ENCODE results near the gene RAB12.
"Not testable (repeated sequence)": the region's sequence is repeated elsewhere in the genome, so short reads cannot be mapped to it uniquely, and the experiment has no call there.

Gene RAB12, protein sequence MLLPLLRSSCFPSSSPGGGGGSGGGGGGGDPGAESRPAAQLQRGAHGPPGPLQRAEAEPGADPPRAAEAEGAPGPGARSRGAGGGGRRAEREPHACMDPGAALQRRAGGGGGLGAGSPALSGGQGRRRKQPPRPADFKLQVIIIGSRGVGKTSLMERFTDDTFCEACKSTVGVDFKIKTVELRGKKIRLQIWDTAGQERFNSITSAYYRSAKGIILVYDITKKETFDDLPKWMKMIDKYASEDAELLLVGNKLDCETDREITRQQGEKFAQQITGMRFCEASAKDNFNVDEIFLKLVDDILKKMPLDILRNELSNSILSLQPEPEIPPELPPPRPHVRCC

DNA sequence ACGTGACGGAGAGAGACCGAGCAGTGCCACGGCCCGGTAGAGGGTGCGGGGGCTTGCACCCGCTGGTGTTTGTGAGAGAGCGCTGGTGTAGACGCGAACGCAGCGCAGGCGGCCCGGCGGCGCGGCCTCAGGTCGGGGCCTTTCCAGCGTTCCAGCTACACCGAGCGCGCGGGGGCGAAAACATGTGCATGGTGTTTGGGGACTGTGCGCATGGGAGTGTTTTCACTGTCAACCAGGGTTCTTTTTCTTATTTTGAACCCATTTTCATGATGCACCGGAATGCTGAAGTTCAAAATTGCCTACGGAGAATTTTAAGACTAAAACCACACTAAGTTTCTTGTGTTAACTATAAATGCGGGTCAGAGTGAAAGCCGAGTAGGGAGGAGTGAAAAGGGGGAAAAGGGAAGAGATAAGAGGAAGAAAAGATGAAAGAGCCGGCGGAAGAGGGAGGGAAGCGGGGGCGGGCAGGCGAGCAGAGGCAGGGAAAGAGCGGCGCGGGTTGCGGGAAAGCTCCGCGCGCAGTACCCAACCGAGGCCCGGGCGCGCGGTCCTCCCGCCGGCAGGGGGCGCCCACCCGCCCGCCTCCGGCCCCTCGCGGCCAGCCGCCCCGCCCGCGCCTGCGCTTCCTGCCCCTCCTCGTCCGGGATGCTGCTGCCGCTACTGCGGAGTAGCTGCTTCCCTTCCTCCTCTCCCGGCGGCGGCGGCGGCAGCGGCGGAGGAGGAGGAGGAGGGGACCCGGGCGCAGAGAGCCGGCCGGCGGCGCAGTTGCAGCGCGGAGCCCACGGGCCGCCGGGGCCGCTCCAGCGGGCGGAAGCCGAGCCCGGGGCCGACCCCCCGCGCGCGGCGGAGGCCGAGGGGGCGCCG is at the start of gene RAB12:
RAB12 (plus strand) TSS at position 643 of the 864 bp plus-strand sequence; CDS start at position 646, 3 bp downstream.
- DNase-seq (ENCODE audit: low read depth in 2 of 2) = peak; percentile 70 to 74

DNA sequence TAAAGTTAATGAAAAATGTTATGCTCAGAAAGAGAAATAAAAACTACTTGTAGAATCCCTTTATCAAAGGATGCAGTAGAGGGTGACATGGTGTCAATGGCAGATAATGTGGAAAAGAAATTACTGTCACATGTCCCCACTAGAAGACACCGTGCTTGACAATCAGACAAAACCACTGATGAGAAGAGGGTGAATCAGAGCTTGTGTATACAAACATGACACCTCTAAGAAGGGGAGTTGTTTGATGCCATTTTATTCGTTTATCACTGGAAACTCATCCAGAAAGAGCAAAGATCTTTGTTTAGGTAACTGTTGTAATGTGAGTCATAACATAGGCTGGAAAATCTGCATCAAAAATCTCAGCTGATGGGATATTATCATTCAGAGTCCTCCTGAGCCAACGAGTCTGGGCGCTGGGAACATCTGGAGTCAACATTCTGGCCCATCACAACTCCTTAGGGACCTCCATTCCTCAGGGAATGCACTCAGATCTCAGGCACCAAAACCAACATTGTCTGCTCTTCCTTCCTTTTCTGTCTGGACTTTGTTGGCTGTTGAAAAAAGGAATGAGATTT is 49.5 kb upstream of the RAB12 start:
- no peak for DNase-seq (ENCODE audit: low read depth in 2 of 2)

DNA sequence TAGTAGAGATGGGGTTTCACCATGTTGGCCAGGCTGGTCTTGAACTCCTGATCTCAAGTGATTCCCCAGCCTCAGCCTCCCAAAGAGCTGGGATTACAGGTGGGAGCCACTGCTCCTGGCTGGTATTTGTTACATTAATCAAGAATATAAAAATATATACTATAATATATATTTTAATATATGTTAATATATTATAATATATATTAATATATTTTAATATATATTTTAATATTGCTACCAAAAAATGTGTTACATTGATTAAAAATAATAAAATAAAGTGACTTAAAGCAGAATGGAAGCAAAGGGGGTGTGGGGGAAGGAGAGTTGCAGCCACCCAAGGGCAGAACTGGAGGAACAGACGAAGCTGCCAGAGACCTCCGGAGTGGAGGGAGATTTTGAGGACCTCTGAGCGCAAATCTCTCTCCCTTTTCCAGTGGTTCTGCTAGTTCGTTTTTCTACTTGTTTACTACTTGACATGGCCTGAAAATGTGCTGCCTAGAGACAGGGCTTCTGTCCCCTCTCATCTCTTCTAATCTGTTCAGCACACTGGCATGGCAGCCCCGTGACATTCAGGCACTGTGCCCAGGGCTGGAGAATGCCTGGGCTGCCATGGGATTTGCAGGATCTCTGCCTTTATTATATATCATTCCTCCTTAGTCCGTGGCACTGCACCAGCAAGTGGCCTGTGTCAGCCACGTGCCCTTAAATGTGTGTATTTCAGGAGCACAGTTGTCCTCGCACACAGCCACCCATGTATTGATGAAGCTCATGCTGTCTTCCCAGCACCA is 47.9 kb upstream of the RAB12 start:
- DNase-seq (ENCODE audit: low read depth in 2 of 2) = no peak

DNA sequence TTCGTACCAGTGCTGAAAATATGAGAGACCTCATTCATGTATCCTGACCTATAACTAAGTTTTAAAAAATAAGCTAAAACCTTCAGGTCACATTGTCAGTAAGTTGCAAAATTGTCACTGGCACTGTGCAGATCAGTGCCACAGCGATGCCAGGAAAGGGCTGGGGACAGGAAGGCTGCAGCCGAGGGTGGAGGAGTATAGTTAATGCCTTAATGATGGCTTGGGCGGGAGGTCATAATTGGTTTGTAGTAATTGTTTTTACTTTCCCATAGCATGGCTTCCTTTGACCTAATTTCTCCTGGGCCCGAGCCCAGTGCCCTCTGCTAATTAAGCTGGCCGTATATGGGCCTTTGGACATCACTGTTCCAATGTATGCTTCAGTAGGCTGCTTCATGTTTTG is 47.2 kb upstream of the RAB12 start:
- no peak for DNase-seq (ENCODE audit: low read depth in 2 of 2)

DNA sequence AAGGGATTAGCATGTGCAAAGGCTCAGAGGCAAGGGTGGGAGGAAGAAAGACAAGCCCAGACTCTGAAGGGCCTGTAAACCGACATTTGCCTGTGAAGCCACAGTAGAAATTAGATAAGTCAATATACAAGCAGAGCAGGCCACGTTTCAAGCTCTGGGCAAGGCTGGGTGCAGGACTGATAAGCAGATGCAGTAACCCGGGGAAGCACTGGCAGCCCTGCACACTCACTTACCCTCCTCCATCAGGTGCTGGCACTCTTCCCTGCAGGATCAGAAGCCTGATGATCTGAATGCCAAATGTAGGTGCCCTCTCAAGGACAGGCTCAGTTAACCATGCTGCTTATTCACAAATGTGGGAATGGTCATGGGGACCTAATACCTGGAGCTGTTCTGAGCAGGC is 46.3 kb upstream of the RAB12 start:
- no peak for DNase-seq (ENCODE audit: low read depth in 2 of 2)

DNA sequence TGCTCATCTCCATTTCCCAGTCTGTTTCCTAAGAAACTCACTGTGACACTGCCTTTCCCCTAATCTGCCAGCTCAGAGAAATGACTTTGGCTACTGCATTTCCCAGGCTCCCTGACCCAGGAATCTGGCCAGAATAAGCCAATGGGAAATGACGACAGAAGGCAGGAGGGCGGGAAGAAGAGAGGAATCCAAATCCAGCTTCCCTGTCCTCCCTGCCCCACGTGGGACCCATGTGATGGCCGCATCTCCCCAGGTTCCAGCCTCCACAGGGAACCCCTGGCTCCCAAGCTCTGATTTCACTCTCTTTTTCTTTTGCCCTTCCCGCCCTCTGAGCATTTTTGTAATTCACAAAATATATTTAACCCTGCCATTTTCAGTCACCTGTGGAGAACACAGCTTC is 37.8 kb upstream of the RAB12 start:
- DNase-seq (ENCODE audit: low read depth in 2 of 2) = no peak

DNA sequence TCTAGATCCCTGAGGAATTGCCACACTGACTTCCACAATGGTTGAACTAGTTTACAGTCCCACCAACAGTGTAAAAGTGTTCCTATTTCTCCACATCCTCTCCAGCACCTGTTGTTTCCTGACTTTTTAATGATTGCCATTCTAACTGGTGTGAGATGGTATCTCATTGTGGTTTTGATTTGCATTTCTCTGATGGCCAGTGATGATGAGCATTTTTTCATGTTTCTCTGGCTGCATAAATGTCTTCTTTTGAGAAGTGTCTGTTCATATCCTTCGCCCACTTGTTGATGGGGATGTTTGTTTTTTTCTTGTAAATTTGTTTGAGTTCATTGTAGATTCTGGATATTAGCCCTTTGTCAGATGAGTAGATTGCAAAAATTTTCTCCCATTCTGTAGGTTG is 35.5 kb upstream of the RAB12 start:
- not testable (repeated sequence) for DNase-seq (ENCODE audit: low read depth in 2 of 2)

DNA sequence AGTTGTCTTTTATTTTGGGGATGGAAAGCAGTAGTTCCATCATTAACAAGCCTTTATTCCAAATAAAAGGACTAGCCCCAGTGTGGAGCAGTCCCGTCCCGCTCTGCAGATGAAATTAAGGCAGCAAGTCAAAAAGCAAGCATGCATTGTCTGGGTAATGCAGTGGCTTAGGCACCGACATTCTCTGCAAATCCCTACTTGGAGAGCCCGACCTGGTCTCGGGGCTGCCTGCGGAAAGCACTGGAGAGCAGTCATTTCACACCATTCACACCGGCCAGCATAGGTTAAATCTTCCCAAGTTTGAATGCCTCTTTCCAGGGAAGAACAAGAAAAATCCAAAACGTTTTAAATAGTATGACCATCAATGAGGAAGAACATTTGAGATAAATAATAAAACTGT is 24.4 kb upstream of the RAB12 start:
- DNase-seq (ENCODE audit: low read depth in 2 of 2) = no peak

DNA sequence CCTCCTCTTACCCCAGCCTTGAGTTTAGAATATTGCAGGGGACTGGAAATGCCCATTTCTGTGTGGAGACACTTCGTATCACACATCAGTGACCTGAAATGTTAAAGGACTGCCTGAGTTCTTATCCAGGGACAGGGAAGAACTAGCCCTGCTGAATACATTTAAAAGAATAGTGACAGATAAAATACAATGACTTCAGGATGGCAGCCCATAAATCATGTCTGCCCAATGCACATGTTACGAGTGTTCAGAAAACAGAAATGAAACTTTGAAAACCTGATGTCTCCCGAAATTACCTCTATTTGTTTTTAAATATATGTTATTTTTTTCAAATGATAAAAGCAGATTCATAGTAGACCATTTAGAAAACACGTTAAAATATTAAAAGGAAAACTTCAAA is 22.3 kb upstream of the RAB12 start:
- DNase-seq (ENCODE audit: low read depth in 2 of 2) = no peak

DNA sequence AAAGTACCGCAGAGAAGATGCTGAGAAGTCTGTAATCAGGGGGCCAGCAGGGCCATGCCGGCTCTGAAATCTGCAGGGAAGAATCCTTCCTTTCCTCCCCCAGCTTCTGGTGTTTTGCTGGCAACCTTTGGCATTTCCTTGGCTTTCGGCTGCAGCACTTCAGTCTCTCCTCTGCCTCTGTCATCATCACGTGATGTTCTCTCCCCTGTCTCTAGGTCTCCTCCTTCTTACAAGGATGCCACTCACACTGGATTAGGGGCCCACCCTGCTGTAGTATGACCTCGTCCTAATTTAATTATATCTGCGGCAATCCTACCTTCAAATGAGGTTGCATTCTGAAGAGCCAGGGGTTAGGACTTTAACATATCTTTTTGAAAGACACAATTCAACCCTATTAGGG is 13.8 kb upstream of the RAB12 start:
- no peak for DNase-seq (ENCODE audit: low read depth in 2 of 2)

DNA sequence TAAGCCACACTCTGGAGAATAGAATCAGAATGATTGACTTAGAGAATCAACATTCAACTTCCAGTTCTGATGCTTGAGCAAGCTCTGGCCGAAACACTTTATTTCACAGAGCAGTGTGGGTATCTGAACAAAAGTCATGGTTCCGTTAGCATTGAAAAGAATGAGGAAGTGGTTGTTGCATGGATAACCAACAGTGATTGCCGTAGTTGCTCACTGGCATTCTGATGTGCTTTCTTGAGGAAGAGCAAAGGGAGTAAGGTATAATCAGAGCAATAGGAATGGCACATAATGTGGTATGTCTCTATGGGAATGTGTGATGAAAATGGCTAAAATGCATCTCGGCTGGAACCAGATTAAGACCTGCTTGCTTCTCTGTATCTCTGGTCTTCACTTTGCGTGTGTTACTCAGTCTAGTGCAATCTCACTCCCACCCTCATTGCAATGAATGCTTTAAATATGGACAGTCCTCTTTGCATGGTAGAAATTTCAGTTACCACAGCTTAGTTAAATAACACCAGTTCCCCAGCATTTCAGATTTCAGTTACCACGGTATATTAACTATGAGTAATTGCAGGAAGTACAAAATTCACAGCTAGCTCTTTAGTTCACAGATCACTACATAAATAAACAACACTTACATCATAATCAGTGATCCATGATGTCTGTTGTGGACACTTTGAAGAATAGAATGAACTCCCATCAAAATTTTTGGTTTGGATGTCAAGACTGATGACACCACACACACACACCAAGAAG is 7.8 kb upstream of the RAB12 start:
- no peak for DNase-seq (ENCODE audit: low read depth in 2 of 2)

DNA sequence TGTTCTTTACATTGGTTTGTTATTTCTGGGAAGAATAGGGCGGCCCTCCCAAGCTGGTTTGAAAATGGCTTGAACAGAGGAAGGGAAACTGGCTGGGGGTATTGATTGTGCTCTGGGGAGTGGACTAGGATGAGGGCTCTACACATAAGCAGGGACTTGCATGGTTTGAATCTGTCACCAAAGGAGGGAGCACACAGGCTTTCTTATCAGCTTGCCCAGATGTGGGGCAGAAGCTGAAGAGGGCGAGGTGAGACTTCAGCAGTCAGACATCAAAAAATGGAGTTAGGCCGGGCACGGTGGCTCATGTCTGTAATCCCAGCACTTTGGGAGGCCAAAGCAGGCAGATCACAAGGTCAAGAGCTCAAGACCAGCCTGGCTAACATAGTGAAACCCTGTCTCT is 7.2 kb upstream of the RAB12 start:
- DNase-seq (ENCODE audit: low read depth in 2 of 2) = no peak

DNA sequence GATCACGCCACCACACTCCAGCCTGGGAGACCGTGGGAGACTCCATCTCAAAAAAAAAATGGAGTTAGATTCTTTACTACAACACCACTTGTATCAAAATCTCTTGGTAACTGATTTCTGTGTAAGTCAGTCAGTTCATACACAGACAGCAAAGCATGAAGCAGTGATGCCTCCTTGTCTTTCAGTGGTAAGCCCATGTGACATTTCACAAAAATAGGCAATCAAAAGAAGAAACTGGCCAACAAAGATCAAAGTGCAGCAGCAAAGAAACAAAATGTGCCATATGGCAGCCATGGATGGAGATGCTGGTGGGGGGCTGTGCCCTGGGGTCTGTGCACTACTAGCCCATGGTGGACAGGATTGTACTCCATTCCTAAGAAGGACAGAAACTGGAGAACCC is 6.7 kb upstream of the RAB12 start:
- no peak for DNase-seq (ENCODE audit: low read depth in 2 of 2)

DNA sequence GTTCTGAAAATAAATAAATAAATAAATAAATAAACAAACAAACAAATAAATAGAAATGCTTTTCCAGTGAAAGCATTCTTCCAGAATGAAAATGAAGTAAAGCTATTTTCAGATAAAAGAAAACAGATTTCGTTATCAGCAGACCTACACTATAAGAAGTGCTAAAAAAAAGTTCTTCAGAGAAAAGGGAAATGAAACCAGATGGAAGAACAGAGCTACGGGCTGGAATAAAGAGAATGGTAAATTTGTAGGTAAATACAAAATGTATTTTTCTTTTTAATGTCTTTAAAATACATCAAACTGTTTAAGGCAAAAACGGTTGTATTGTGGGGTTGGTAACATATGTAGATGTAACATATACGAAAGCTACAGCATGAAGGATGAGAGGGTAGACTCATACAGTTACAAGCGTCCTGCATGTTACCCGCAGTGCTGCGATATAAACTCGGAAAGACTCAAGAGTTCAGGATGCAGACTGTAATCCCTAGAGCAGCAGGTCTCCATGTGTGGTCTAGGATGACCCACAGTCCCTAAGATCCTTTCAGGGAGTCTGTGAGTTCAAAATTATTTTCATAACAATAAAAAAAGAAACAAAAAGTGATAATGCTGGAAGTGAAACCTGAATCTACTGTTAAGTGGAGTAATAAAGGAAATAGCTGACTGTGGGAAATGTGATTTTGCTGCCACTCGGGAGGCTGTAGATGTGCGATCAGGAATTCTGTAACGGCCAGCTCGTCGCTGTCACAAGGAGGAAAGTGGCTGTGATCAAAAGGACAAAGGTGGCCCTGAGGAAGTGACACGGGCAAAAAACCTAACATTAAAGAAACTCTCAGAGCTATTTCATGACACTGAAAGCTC is 5.3 kb upstream of the RAB12 start:
- no peak for DNase-seq (ENCODE audit: low read depth in 2 of 2)

DNA sequence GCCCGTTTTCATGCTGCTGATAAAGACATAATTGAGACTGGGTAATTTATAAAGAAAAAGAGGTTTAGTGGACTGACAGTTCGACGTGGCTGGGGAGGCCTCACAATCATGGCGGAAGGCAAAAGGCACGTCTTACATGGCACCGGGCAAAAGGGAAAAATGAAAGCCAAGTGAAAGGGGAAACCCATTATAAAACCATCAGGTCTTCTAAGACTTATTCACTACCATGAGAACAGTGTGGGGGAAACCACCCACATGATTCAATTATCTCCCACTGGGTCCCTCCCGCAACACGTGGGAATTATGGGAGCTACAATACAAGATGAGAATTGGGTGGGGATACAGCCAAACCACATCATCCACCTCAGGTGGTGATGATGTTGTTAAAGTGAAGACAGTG is 3.3 kb upstream of the RAB12 start:
- no peak for DNase-seq (ENCODE audit: low read depth in 2 of 2)

DNA sequence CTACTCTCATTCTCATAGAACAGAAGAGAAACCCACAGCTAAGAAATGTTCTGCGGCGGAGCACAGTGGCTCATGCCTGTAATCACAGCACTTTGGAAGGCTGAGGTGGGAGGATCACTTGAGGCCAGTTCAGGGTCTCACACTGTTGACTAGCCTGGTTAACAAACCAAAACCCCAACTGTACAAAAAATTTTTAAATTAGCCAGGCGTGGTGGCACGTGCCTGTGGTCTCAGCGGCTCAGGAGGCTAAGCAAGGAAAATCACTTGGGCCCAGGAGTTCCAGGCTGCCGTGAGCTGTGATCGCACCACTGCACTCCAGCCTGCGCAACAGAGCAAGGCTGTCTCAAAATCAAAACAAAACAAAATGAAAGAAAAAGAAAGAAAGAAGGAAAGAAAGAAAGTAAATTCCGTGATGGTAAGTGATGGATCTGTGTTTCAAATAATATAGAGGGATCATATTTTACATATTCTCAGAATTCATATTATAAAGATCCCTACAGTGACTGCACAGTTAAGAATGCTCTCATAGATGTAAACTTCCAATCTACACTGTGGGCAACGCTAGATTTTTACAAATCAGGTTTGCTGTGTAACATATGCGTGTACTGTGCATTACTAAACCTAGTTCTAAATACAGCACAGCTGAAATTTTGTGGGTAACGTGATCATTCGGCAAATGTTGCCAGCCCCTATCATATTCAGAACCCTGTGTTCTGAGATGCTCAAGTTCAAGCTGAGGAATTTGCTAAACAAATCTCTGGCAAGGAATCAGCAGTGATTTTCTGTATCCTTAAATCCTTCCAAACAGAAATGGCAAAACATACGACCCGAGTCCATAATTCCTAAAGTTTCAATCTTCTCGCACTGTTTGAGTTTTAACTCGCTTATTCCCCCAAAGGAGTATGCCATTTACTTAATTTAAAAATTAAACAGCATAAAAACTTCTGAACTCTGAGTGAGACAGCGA is 1.2 kb upstream of the RAB12 start:
- DNase-seq (ENCODE audit: low read depth in 2 of 2) = no peak

DNA sequence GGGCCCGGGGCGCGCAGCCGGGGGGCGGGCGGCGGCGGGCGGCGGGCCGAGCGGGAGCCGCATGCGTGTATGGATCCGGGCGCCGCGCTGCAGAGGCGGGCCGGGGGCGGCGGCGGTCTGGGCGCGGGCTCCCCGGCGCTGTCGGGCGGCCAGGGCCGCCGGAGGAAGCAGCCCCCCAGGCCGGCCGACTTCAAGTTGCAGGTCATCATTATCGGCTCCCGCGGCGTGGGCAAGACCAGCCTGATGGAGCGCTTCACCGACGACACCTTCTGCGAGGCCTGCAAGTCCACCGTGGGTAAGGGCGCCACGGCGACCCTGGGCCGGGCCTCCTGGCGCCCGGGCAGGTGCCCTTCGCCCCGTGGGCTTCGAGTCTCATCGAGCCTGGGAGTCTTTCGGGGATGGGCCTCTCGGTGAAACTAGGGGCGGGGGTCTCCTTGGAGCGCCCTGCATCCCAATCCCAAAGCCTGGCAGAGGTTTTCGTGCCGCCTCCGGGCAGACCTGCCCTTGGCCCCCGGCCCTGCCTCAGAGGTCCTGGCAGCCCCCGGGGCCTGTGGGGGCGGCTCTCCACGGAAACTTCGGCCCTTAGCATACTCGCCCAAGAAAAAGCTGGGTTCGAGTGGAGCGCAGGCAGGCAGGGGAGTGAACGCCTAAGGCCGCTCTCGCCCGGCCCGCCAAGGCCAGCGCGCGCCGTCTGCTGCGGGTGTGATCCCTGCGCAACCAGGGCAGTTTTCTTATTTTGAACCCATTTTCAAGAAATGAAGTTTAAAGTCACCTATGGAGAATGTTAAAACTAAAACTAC is 622 bp downstream of the RAB12 start:
- DNase-seq (ENCODE audit: low read depth in 2 of 2) = no peak

DNA sequence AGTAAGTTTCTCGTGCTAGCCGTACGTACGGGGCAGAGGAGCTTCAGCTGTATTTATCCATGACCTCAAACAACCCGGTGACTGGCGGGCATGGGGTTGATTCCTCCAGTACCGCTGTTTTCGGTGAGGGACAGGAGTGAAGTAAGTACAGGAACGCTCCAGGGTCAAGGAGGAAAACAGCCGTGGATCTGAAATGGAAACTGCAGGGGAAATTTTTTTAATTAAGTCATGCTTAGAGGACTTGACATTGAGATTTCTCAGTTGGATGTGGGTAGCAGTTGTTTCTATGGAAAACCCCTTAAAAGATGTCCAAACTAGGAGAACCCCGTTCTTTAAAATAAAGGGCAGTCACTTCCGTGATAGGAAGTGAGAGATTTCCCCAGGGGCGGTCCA is 1.2 kb downstream of the RAB12 start:
- no peak for DNase-seq (ENCODE audit: low read depth in 2 of 2)
